Measurements from ENCODE around the gene SPATS2L. TPM values are rescaled to one million over a fixed set of nuclear protein-coding genes. Genes with fewer than 3 reads are reported as not detected.

Gene SPATS2L
- total and polyA plus RNA-seq, 2 of the 13 experiments (the other 11 are each of a cell fraction or from before 2014, with no cell fraction given), result 154 to 212 TPM

GRCh38 chr2:200321780-200322534 is 15.5 kb downstream of the SPATS2L start (continued):
- TF ChIP-seq PAX8 (CRISPR knock-in tag; IDR thresholded peaks at IDR 0.05; ENCODE audit: borderline replicate concordance) (no peak), TCF7L2 (IDR thresholded peaks at IDR 0.05; ENCODE audit: low read depth, low read length) (peak; percentile 80), RXRB (CRISPR knock-in tag; IDR thresholded peaks at IDR 0.05; ENCODE audit: borderline replicate concordance) (peak; percentile 77), CBX5 (CRISPR knock-in tag; IDR thresholded peaks at IDR 0.05; ENCODE audit: borderline replicate concordance) (0 out of 2 replicates have a peak, but pooled peaks have one; percentile 28), TBX3 (IDR thresholded peaks at IDR 0.05; ENCODE audit: borderline replicate concordance) (peak; percentile 40; the same call in 1 of the 2 replicates), LCORL (IDR thresholded peaks at IDR 0.05) (no peak), LCORL (CRISPR knock-in tag; IDR thresholded peaks at IDR 0.05) (peak; percentile 31; the same call in 1 of the 2 replicates), ZMYM2 (CRISPR knock-in tag; IDR thresholded peaks at IDR 0.05) (peak; percentile 96), SOX13 (IDR thresholded peaks at IDR 0.05) (0 out of 2 replicates have a peak, but pooled peaks have one; percentile 36), SOX13 (CRISPR knock-in tag; conservative IDR thresholded peaks at IDR 0.05 in 1 of 2, IDR thresholded peaks at IDR 0.05 in 1 of 2) (peak; percentile 67 to 92; a peak in 3 of 4 replicates), DPF2 (CRISPR knock-in tag; IDR thresholded peaks at IDR 0.05; ENCODE audit: borderline replicate concordance, low read depth) (peak; percentile 62; the same call in 1 of the 2 replicates), ATF2 (CRISPR knock-in tag; IDR thresholded peaks at IDR 0.05) (peak; percentile 81), ZFP1 (CRISPR knock-in tag; IDR thresholded peaks at IDR 0.05) (0 out of 2 replicates have a peak, but pooled peaks have one; percentile 75), HNF4A (CRISPR knock-in tag; IDR thresholded peaks at IDR 0.05) (peak; percentile 72), SETDB1 (CRISPR knock-in tag; IDR thresholded peaks at IDR 0.05; ENCODE audit: borderline replicate concordance) (no peak), HNRNPH1 (optimal IDR thresholded peaks at IDR 0.05; ENCODE audit: low read depth, low read length) (no peak), ZNF264 (CRISPR knock-in tag; IDR thresholded peaks at IDR 0.05) (peak; percentile 63; the same call in 1 of the 2 replicates), ETV6 (CRISPR knock-in tag; conservative IDR thresholded peaks at IDR 0.05) (peak; percentile 69; the same call in 1 of the 2 replicates), FOXK1 (CRISPR knock-in tag; IDR thresholded peaks at IDR 0.05; ENCODE audit: borderline replicate concordance, low read depth) (peak; percentile 47; the same call in 1 of the 2 replicates), SIN3A (IDR thresholded peaks at IDR 0.05; ENCODE audit: borderline replicate concordance, low read depth, low read length) (no peak), ZNF562 (CRISPR knock-in tag; IDR thresholded peaks at IDR 0.05; ENCODE audit: borderline replicate concordance) (no peak), ZNF879 (CRISPR knock-in tag; IDR thresholded peaks at IDR 0.05) (no peak), ZZZ3 (CRISPR knock-in tag; IDR thresholded peaks at IDR 0.05; ENCODE audit: borderline replicate concordance) (no peak)
- TF ChIP-seq, protein P1, sequence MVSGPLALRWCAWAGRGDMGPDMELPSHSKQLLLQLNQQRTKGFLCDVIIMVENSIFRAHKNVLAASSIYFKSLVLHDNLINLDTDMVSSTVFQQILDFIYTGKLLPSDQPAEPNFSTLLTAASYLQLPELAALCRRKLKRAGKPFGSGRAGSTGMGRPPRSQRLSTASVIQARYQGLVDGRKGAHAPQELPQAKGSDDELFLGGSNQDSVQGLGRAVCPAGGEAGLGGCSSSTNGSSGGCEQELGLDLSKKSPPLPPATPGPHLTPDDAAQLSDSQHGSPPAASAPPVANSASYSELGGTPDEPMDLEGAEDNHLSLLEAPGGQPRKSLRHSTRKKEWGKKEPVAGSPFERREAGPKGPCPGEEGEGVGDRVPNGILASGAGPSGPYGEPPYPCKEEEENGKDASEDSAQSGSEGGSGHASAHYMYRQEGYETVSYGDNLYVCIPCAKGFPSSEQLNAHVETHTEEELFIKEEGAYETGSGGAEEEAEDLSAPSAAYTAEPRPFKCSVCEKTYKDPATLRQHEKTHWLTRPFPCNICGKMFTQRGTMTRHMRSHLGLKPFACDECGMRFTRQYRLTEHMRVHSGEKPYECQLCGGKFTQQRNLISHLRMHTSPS (CRISPR knock-in tag; IDR thresholded peaks at IDR 0.05; ENCODE audit: low read depth), result 0 out of 2 replicates have a peak, but pooled peaks have one; percentile 16
- TF ChIP-seq, protein P2, sequence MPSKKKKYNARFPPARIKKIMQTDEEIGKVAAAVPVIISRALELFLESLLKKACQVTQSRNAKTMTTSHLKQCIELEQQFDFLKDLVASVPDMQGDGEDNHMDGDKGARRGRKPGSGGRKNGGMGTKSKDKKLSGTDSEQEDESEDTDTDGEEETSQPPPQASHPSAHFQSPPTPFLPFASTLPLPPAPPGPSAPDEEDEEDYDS (CRISPR knock-in tag; IDR thresholded peaks at IDR 0.05), result peak; percentile 54; the same call in 1 of the 2 replicates
- TF ChIP-seq, protein P3, sequence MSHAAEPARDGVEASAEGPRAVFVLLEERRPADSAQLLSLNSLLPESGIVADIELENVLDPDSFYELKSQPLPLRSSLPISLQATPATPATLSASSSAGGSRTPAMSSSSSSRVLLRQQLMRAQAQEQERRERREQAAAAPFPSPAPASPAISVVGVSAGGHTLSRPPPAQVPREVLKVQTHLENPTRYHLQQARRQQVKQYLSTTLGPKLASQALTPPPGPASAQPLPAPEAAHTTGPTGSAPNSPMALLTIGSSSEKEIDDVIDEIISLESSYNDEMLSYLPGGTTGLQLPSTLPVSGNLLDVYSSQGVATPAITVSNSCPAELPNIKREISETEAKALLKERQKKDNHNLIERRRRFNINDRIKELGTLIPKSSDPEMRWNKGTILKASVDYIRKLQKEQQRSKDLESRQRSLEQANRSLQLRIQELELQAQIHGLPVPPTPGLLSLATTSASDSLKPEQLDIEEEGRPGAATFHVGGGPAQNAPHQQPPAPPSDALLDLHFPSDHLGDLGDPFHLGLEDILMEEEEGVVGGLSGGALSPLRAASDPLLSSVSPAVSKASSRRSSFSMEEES (CRISPR knock-in tag; IDR thresholded peaks at IDR 0.05), result peak; percentile 63; the same call in 1 of the 2 replicates
